Vagina (tissue), 2 donors: Measurements from ENCODE around the gene BDP1.

Source experiments
- POLR2A ChIP-seq, 2 donors: fragments of 450-650 bp; IDR thresholded peaks; one replicate each; pipeline ENCODE4 v1.6.1; 2017; ENCODE audit warnings: antibody characterized with exemption in 2 of 2, mild to moderate bottlenecking in 2 of 2, moderate library complexity in 2 of 2
- POLR2AphosphoS5 ChIP-seq, 2 donors: sonication (generic); formaldehyde crosslinking; IDR thresholded peaks; one replicate each; pipeline ENCODE4 v1.9.0; 2017; ENCODE audit warnings: antibody characterized with exemption in 2 of 2, mild to moderate bottlenecking in 2 of 2, low read depth in 1 of 2; ENCODE audit not compliant: insufficient read depth in 1 of 2
- TF ChIP-seq, protein P1 (sequence below), 3 experiments: fragments of 450-650 bp in 2 of 3; fragments of 200-600 bp in 1 of 3; sonication (generic) in 1 of 3; IDR thresholded peaks; one replicate each; pipeline ENCODE4 v1.5.1; 2017 to 2019; ENCODE audit warnings: antibody characterized with exemption in 3 of 3, mild to moderate bottlenecking in 2 of 3, moderate library complexity in 2 of 3

DNA sequence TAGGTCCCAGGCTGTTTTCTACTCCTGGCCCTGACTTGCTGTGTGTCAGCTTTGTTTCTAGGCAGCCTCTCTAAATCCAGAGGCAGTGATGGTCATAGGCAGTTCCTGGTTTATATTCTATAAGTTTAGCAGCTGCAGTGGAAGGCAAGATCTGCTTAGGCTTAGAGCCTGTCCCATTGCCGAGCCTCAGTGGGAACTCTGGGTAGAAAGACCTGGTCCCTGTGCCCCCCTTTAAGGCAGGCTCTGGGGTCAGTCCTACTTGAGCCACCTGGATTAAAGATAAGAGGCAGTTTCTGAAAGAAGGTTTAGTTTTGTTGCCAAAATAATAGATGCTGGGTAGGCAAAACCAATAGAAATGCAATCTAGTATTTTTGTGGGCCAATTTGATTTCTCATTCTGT, 145.3 kb downstream of the BDP1 start:
- TF ChIP-seq, protein P1, sequence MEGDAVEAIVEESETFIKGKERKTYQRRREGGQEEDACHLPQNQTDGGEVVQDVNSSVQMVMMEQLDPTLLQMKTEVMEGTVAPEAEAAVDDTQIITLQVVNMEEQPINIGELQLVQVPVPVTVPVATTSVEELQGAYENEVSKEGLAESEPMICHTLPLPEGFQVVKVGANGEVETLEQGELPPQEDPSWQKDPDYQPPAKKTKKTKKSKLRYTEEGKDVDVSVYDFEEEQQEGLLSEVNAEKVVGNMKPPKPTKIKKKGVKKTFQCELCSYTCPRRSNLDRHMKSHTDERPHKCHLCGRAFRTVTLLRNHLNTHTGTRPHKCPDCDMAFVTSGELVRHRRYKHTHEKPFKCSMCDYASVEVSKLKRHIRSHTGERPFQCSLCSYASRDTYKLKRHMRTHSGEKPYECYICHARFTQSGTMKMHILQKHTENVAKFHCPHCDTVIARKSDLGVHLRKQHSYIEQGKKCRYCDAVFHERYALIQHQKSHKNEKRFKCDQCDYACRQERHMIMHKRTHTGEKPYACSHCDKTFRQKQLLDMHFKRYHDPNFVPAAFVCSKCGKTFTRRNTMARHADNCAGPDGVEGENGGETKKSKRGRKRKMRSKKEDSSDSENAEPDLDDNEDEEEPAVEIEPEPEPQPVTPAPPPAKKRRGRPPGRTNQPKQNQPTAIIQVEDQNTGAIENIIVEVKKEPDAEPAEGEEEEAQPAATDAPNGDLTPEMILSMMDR (IDR thresholded peaks at IDR 0.05) = no peak
- TF ChIP-seq POLR2A (IDR thresholded peaks at IDR 0.05) (no peak), POLR2AphosphoS5 (IDR thresholded peaks at IDR 0.05; ENCODE audit: insufficient read depth in 1 of 2, low read depth in 1 of 2) (no peak)
